Neural cell (in vitro differentiated cells): Measurements from ENCODE around the gene COP1.

Source experiments
- EP300 ChIP-seq: fragments of 450-650 bp; conservative IDR thresholded peaks from 2 replicates; pipeline ENCODE4 v1.6.1; 2014; ENCODE audit warnings: antibody characterized with exemption, mild to moderate bottlenecking, moderate library complexity; ENCODE audit not compliant: poor library complexity, severe bottlenecking
- EZH2 ChIP-seq: fragments of 200-600, 300-800 bp; shearing (Covaris generic), sonication (generic); IDR thresholded peaks from 2 replicates; pipeline ENCODE4 v1.6.1; 2014; ENCODE audit warnings: antibody characterized with exemption, low read length, borderline replicate concordance, mild to moderate bottlenecking; ENCODE audit not compliant: insufficient read depth, poor library complexity, severe bottlenecking
- TF ChIP-seq, protein P1 (sequence below): fragments of 450-650 bp; IDR thresholded peaks from 2 replicates; pipeline ENCODE4 v1.5.1; 2014; ENCODE audit warnings: antibody characterized with exemption, mild to moderate bottlenecking, moderate library complexity; ENCODE audit not compliant: poor library complexity, severe bottlenecking

DNA sequence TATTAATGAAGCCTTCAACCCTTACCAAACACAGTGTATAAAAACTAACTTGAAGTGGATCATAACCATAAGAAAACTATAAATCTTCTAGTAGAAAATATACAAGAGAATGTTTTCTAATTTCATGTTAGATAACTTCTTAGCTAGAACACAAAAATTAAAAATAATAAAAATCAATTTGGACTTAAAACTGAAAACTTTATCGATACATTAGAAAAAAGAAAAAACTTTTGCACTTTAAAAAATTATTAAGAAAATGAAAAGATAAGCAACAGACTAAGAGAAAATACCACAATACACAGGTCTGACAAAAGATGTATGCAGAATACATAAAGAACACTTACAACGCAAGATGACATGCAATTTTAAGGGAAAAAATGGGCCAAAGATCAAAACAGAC lies 8.7 kb downstream of the COP1 start:
- TF ChIP-seq, protein P1, sequence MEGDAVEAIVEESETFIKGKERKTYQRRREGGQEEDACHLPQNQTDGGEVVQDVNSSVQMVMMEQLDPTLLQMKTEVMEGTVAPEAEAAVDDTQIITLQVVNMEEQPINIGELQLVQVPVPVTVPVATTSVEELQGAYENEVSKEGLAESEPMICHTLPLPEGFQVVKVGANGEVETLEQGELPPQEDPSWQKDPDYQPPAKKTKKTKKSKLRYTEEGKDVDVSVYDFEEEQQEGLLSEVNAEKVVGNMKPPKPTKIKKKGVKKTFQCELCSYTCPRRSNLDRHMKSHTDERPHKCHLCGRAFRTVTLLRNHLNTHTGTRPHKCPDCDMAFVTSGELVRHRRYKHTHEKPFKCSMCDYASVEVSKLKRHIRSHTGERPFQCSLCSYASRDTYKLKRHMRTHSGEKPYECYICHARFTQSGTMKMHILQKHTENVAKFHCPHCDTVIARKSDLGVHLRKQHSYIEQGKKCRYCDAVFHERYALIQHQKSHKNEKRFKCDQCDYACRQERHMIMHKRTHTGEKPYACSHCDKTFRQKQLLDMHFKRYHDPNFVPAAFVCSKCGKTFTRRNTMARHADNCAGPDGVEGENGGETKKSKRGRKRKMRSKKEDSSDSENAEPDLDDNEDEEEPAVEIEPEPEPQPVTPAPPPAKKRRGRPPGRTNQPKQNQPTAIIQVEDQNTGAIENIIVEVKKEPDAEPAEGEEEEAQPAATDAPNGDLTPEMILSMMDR: no peak
- no peak for TF ChIP-seq EZH2
- TF ChIP-seq EP300: no peak
